Colon (tissue), 2 donors: ENCODE results near the gene FMN1.

Experiments used
- FAIRE-seq: peaks from 2 replicates; lab custom pipeline; 2012; peaks lifted over from hg19 to GRCh38; lab: Jason Lieb, UNC
- donor health status: control.
- donor health status: control.

The FMN1 gene

GRCh38 chr15:33013827-33014445 is 180.6 kb downstream of the FMN1 start:
- FAIRE-seq, result no peak

- FAIRE-seq, result no peak
Measured at GRCh38 chr15:33011976-33012375, 182.5 kb downstream of the FMN1 start.

- FAIRE-seq, result no peak
Measured at GRCh38 chr15:33009603-33010002, 184.9 kb downstream of the FMN1 start.

- no peak for FAIRE-seq
Measured at GRCh38 chr15:33009026-33009425, 185.5 kb downstream of the FMN1 start.

- FAIRE-seq, result no peak
Measured at GRCh38 chr15:33008284-33008995, 186.1 kb downstream of the FMN1 start.

- FAIRE-seq, result no peak
Measured at GRCh38 chr15:33007303-33007855, 187.1 kb downstream of the FMN1 start.

GRCh38 chr15:33005582-33005981 is 188.9 kb downstream of the FMN1 start:
- no peak for FAIRE-seq

- FAIRE-seq, result no peak
Measured at GRCh38 chr15:33001926-33002325, 192.6 kb downstream of the FMN1 start.

- no peak for FAIRE-seq
Measured at GRCh38 chr15:32998979-32999672, 195.4 kb downstream of the FMN1 start.

- no peak for FAIRE-seq
Measured at GRCh38 chr15:32998182-32998581, 196.3 kb downstream of the FMN1 start.

GRCh38 chr15:32994810-32995424 is 199.6 kb downstream of the FMN1 start:
- peak; percentile 66 for FAIRE-seq

GRCh38 chr15:32993285-32993684 is 201.2 kb downstream of the FMN1 start:
- FAIRE-seq, result no peak

GRCh38 chr15:32991619-32992111 is 202.8 kb downstream of the FMN1 start:
- FAIRE-seq, result no peak

- no peak for FAIRE-seq
Measured at GRCh38 chr15:32990071-32990470, 204.4 kb downstream of the FMN1 start.

GRCh38 chr15:32987067-32987466 is 207.4 kb downstream of the FMN1 start:
- no peak for FAIRE-seq

GRCh38 chr15:32986147-32986546 is 208.4 kb downstream of the FMN1 start:
- no peak for FAIRE-seq

- no peak for FAIRE-seq
Measured at GRCh38 chr15:32983679-32984078, 210.8 kb downstream of the FMN1 start.

GRCh38 chr15:32982001-32982400 is 212.5 kb downstream of the FMN1 start:
- no peak for FAIRE-seq

- FAIRE-seq, result no peak
Measured at GRCh38 chr15:32981536-32981935, 213.0 kb downstream of the FMN1 start.

GRCh38 chr15:32979710-32980109 is 214.8 kb downstream of the FMN1 start:
- no peak for FAIRE-seq

- FAIRE-seq, result no peak
Measured at GRCh38 chr15:32977506-32977905, 217.0 kb downstream of the FMN1 start.

GRCh38 chr15:32974691-32975090 is 219.8 kb downstream of the FMN1 start:
- no peak for FAIRE-seq
